ENCODE data around the gene CRB3. TPM values are rescaled to one million over a fixed set of nuclear protein-coding genes. Genes with fewer than 3 reads are reported as not detected.

CRB3 gene
- total RNA-seq, 4 donors from 2014 or later: 67.3 to 113 (median 76.1) TPM

DNA sequence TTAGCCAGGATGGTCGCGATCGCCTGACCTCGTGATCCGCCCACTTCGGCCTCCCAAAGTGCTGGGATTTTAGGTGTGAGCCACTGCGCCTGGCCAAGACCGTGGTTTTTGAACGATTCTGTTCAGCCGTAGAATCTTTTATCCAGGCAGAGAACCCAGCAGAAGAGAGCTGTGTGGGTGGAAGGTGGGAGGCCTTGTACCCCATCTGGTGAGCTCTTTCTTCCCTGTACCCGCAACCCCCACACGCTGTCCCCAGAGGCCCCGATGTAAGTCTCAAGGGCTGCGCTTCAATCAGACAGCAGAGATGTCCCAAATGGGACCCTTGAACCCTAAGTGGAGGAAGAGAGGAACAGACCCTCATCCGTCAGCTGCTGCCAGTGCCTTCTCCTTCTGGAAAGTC is 8.1 kb upstream of the CRB3 start:
- Histone ChIP-seq H3K27me3 (no peaks in the 10 kb centered on the region), H3K4me3 (no peak overlapping the region), H3K4me1 (peaks cover 26% of the 10 kb centered on the region), H3K36me3 (peaks cover 38% of the 10 kb centered on the region), H3K9me3 (no peaks in the 10 kb centered on the region), H3K27ac (no peak overlapping the region)
- no peak for DNase-seq (ENCODE audit: low spot score in 2 of 2)
- WGBS: 98% methylated on average over 15 of the region's 15 CpGs
- no peak for TF ChIP-seq POLR2A (IDR thresholded peaks at IDR 0.05)
- TF ChIP-seq, protein P1, sequence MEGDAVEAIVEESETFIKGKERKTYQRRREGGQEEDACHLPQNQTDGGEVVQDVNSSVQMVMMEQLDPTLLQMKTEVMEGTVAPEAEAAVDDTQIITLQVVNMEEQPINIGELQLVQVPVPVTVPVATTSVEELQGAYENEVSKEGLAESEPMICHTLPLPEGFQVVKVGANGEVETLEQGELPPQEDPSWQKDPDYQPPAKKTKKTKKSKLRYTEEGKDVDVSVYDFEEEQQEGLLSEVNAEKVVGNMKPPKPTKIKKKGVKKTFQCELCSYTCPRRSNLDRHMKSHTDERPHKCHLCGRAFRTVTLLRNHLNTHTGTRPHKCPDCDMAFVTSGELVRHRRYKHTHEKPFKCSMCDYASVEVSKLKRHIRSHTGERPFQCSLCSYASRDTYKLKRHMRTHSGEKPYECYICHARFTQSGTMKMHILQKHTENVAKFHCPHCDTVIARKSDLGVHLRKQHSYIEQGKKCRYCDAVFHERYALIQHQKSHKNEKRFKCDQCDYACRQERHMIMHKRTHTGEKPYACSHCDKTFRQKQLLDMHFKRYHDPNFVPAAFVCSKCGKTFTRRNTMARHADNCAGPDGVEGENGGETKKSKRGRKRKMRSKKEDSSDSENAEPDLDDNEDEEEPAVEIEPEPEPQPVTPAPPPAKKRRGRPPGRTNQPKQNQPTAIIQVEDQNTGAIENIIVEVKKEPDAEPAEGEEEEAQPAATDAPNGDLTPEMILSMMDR (IDR thresholded peaks at IDR 0.05): no peak
- no peak for TF ChIP-seq EP300 (IDR thresholded peaks at IDR 0.05)
- no peak for TF ChIP-seq POLR2AphosphoS5 (IDR thresholded peaks at IDR 0.05)

DNA sequence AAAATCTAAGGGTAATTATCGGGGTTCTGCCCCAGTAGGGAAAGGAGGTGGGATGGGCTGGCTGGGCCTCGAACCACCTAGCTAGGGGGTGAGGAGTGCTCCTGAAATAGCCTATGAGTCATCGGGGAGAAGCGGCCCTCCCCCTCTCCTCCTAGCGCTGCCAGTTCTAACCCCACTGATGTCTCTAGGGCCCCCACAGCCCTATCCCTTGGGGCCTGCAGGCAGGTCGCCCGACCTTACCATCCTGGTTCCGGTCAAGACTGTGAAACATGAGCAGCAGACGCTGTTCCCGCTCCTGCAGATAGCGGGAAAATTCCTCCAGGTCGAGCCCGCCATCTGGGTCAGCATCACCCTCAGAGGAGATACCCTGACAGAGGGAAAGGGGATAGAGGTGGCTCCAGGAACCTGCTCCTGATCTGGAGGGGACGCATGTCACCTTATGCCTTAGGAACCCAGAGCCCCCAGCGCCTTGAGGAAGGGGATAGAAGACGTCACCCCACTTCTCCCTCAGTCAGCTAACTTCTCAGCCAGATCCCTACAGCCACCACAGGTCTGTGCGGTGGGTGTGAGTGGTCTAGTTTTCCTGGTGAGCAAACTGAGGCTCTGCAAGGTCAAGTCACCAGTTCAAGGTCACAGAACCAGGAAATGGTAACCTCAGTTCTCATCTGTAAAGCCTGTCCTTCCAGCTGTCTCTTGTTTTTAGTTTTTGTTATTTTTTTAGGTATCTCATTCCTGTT is 5.9 kb upstream of the CRB3 start:
- Histone ChIP-seq H3K4me3 (peak overlapping the region; percentile 85), H3K36me3 (peaks cover 26% of the 10 kb centered on the region), H3K9me3 (no peaks in the 10 kb centered on the region), H3K27ac (no peak overlapping the region), H3K27me3 (no peaks in the 10 kb centered on the region), H3K4me1 (peaks cover 33% of the 10 kb centered on the region)
- no peak for TF ChIP-seq POLR2A (IDR thresholded peaks at IDR 0.05)
- no peak for TF ChIP-seq EP300 (IDR thresholded peaks at IDR 0.05)
- TF ChIP-seq, protein P1 (IDR thresholded peaks at IDR 0.05): no peak
- TF ChIP-seq POLR2AphosphoS5 (IDR thresholded peaks at IDR 0.05): no peak
- WGBS: 93% methylated on average over 16 of the region's 17 CpGs
- DNase-seq (ENCODE audit: low spot score in 2 of 2): no peak

DNA sequence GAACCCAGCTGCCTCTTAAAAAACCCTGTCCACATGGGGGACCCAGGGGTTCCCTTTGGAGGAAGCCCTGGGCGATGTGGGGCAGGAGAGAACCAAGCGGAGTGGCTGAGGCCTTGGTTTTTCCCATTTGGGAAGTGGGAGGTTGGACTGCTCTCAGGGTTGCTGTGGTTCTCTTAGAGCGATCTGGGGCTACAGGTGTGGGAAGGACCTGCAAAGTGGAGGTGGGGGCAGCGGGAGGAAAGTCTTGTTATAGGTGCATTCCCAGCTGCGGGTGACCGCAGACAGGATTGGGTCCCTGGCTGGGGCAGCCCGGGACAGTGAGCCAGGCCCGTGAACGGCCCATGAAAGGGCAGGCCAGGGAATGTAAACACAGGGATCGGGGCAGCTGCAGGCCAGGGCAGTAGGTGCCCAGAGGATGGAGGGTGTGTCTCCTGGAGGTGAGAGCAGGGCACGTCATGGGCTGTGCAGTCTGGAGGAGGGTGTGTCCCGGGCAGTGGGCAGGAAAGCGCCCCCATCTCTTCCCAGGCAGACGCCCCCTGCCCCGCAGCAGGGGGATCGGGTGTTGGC is 5.3 kb upstream of the CRB3 start:
- no peaks in the 10 kb centered on the region for H3K9me3 ChIP-seq
- H3K27me3 ChIP-seq: peaks cover 2% of the 10 kb centered on the region
- peaks cover 22% of the 10 kb centered on the region for H3K36me3 ChIP-seq
- H3K27ac ChIP-seq: no peak overlapping the region
- peak overlapping the region; percentile 85 for H3K4me3 ChIP-seq
- 46% methylated on average over 13 of the region's 16 CpGs for WGBS
- TF ChIP-seq POLR2A (IDR thresholded peaks at IDR 0.05) (no peak), POLR2AphosphoS5 (IDR thresholded peaks at IDR 0.05) (no peak), EP300 (IDR thresholded peaks at IDR 0.05) (no peak)
- TF ChIP-seq, protein P1 (IDR thresholded peaks at IDR 0.05): no peak
- no peak for DNase-seq (ENCODE audit: low spot score in 2 of 2)
- H3K4me1 ChIP-seq: peaks cover 33% of the 10 kb centered on the region

DNA sequence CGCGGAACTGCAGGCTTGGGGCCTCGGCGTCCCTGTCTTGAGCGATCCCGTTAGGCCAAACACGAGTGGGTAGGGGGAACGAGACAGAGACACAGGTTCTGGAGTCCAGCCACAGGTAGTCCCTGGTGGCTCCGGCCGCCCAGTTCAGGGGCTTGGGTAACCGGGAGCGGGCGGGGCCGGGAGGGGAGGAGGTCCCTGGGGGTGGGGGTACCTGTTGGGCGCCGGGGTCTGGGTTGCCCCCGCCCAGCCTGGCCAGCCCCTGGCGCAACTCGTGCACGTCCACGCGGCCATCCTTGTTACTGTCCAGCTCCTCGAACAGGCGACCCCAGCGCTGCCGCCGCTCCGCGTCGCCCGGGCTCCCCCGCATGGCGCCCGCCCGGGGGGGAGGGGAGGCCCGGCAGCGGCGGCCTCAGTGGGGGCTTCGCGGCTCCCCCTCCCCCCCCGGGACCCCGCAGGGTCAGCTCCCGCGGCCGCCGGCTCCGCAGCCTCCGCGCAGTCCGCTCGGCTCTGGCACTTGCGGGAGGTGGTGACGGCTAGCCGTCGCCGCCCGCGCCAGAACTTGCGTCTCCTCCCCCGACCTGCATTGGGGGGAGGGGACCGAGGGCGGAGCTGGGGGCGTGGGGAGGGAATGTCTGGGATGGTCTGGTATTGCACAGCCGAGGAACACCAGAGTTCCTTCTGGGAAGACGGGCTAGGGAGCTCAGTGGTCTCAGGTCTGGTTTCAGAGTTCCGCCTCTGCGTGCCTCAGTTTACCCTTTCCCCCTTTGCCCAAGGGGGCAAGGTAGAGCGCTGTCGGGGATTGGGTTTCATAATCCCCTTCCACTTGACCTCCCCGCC is 4.6 kb upstream of the CRB3 start, which contains the start of gene SLC25A23:
SLC25A23 (minus strand) TSS at position 531 of the 837 bp plus-strand sequence; CDS start at position 367, 164 bp downstream.
- Histone ChIP-seq H3K4me3 (peak within 1 kb of the TSS; percentile 85), H3K27ac (peak within 1 kb of the TSS; percentile 51)
- 0% methylated on average over 18 of the region's 70 CpGs for WGBS

More for the DNA sequence above, 4.6 kb upstream of the CRB3 start, which contains the start of gene SLC25A23:
- no peaks in the 10 kb centered on the region for H3K9me3 ChIP-seq
- H3K27me3 ChIP-seq: peaks cover 9% of the 10 kb centered on the region
- TF ChIP-seq, protein P1 (IDR thresholded peaks at IDR 0.05): no peak
- TF ChIP-seq POLR2AphosphoS5 (IDR thresholded peaks at IDR 0.05) (no peak), EP300 (IDR thresholded peaks at IDR 0.05) (no peak), POLR2A (IDR thresholded peaks at IDR 0.05) (no peak)
- peak in 1 of 2 donors; percentile 79 for DNase-seq (ENCODE audit: low spot score in 2 of 2)
- peaks cover 15% of the 10 kb centered on the region for H3K36me3 ChIP-seq
- H3K4me1 ChIP-seq: peaks cover 40% of the 10 kb centered on the region
